Stimulated activated naive CD8-positive, alpha-beta T cell treated with anti-CD3 and anti-CD28 coated beads, Interleukin-15, Interleukin-2, amounts not matched to agents 100 ng/mL and 50 ng/mL, for 24 hours (primary cell): ENCODE results near the gene PHKA2.
"Not testable (repeated sequence)": the region's sequence is repeated elsewhere in the genome, so short reads cannot be mapped to it uniquely, and the experiment has no call there.

Experiments used
- H3K27ac Mint-ChIP-seq: one replicate; pipeline ENCODE4 v1.8.0; 2021; ENCODE audit warnings: mild to moderate bottlenecking, mixed read lengths
- H3K27me3 Mint-ChIP-seq: one replicate; pipeline ENCODE4 v1.8.0; 2021; ENCODE audit warnings: mixed read lengths
- H3K36me3 Mint-ChIP-seq: one replicate; pipeline ENCODE4 v1.8.0; 2021; ENCODE audit warnings: low read depth, mixed read lengths
- H3K4me1 Mint-ChIP-seq: one replicate; pipeline ENCODE4 v1.8.0; 2021; ENCODE audit warnings: low read depth, mixed read lengths
- H3K4me3 Mint-ChIP-seq: one replicate; pipeline ENCODE4 v1.8.0; 2021; ENCODE audit warnings: mild to moderate bottlenecking, mixed read lengths
- H3K9me3 Mint-ChIP-seq: one replicate; pipeline ENCODE4 v1.8.0; 2021; ENCODE audit warnings: mixed read lengths

PHKA2 gene

DNA sequence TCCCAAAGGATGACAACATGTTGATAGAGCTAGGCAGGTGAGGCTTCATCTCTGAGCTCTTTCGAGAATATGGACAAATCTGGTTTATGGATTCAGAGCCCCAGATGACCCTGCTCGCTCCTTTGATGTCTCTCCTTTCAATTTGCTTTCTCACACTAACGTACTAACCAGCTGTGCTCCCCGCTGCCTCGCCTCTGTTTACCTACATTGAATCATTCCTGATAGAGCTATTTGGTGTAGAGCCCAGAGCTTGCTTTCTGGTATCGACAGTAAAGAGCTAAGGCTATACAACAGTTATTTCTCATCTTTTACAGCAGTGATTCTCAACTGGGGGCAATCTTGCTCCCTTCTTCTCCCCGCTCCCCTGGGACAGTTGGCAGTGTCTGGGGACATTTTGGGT lies 8.9 kb upstream of the PHKA2 start:
- Mint-ChIP-seq H3K36me3 (no peaks in the 10 kb centered on the region), H3K4me1 (no peaks in the 10 kb centered on the region), H3K4me3 (no peak overlapping the region), H3K27ac (no peak overlapping the region), H3K27me3 (no peaks in the 10 kb centered on the region), H3K9me3 (no peaks in the 10 kb centered on the region)

DNA sequence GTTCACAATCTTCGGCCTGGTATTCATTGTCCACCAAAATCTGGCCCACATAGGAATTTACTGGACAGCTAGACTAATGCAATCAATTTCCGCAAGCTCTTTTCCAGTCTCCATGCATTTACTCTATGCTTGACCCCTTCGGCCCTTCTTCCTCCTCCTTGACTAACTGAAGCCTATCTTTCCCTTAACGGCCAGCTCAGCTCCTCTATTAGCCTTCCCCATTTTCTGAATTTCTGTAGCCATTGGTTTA lies 1.2 kb upstream of the PHKA2 start:
- Mint-ChIP-seq H3K27me3 (no peaks in the 10 kb centered on the region), H3K4me1 (peaks cover 17% of the 10 kb centered on the region), H3K27ac (peak overlapping the region; percentile 59), H3K4me3 (peak overlapping the region; percentile 82), H3K9me3 (no peaks in the 10 kb centered on the region), H3K36me3 (no peaks in the 10 kb centered on the region)

DNA sequence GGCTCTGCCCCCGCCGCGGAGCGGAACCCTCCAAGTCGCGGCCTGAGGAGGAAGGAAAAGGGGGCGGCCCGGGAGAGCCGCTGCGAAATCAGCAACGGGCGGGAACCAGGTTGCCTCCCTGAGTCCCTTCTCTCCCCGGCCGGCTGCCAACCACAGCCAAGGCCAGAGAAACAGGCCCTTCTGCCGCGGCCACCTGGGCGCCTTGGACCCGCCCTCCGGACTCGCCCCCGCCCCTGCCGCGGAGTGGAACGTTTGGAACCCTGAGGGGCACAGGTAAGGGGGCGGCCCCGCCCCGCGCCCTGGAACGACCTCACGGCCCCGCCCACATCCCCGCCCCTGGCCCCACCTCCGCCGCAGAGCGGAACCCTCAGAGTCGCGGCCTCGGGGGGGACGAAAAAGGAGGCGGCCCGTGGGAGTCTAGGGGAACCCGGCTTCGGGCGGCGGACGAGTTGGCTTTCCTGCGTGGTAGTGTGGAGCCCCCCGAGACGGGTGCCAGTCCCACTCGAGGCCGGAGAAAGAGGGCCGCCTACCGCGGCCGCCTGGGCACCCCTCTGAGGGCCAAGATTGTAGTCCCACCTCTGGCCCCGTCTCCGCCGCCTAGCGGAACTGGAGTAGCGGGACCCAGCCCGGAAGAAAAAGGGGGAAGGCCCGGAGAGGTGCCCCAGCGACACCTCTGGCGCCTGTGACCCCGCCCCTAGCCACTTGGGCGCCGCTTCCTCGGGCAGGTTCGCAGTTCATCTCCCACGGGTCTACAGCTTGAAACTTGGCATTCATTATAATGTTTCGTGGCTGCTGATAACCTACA lies 669 bp upstream of the PHKA2 start:
- no peaks in the 10 kb centered on the region for H3K27me3 Mint-ChIP-seq
- no peaks in the 10 kb centered on the region for H3K9me3 Mint-ChIP-seq
- peaks cover 17% of the 10 kb centered on the region for H3K4me1 Mint-ChIP-seq

DNA sequence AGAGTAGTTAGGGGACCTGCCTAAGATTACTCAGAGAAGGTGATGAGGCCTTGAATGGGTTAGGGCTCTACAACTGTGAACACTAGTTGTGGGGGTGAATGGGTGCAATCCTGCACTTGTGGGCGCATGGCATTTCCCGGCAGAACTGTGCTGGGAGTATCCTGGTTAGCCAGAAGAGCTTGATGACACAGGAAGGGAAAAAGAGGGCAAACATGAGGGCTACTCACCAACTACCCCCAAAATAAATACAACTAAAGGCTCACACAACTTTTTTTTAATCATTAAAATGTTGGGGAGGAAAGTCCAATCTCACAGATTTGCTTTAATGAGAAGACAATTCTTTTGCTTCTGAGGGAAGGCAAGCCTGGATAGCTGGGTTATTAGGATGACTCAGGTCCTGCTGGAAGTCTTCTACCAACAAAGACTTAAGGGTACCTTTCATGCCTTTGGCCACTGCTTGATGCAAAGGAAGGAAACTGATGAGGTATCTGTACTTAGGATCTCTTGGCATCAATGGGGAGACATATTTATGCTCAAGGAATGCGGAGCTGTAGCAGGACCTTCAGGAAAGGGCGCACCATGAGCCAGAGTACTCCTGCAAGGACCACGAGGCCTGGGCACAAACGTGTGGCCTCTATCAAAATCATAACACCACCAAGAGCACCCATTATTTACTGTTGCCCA lies 2.6 kb downstream of the PHKA2 start:
- Mint-ChIP-seq H3K9me3 (no peaks in the 10 kb centered on the region), H3K4me3 (no peak overlapping the region), H3K27ac (no peak overlapping the region), H3K27me3 (no peaks in the 10 kb centered on the region), H3K36me3 (no peaks in the 10 kb centered on the region), H3K4me1 (peaks cover 17% of the 10 kb centered on the region)

More for the DNA sequence above, 669 bp upstream of the PHKA2 start:
- H3K36me3 Mint-ChIP-seq = no peaks in the 10 kb centered on the region
- H3K27ac Mint-ChIP-seq = peak overlapping the region; percentile 72
- peak overlapping the region; percentile 82 for H3K4me3 Mint-ChIP-seq

GRCh38 chrX:18980262-18980661 lies 3.7 kb downstream of the PHKA2 start:
- not testable (repeated sequence) for H3K9me3 Mint-ChIP-seq, H3K4me3 Mint-ChIP-seq, H3K36me3 Mint-ChIP-seq, H3K27me3 Mint-ChIP-seq, H3K27ac Mint-ChIP-seq
- peaks cover 13% of the 10 kb centered on the region for H3K4me1 Mint-ChIP-seq

DNA sequence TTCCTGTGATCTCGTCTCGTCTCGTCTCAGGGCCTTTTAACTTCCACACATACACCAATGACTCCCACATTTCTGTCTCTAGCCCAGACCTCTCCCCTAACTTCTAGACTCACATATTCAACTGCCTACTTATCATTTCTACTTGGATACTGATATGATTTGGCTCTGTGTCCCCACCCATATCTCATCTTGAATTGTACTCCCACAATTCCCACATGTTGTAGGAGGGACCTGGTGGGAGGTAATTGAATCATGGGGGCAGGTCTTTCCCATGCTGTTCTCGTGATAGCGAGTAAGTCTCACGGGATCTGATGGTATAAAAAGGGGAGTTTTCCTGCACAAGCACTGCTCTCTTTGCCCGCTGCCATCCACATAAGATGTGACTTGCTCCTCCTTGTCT lies 8.9 kb downstream of the PHKA2 start:
- Mint-ChIP-seq H3K4me1 (no peaks in the 10 kb centered on the region), H3K36me3 (no peaks in the 10 kb centered on the region), H3K9me3 (no peaks in the 10 kb centered on the region), H3K27me3 (no peaks in the 10 kb centered on the region), H3K27ac (no peak overlapping the region), H3K4me3 (no peak overlapping the region)

- Mint-ChIP-seq H3K27me3 (no peaks in the 10 kb centered on the region), H3K4me3 (no peak overlapping the region), H3K27ac (no peak overlapping the region), H3K4me1 (no peaks in the 10 kb centered on the region), H3K36me3 (no peaks in the 10 kb centered on the region), H3K9me3 (no peaks in the 10 kb centered on the region)
These were observed 10.3 kb downstream of the PHKA2 start for GRCh38 chrX:18973527-18974192.

DNA sequence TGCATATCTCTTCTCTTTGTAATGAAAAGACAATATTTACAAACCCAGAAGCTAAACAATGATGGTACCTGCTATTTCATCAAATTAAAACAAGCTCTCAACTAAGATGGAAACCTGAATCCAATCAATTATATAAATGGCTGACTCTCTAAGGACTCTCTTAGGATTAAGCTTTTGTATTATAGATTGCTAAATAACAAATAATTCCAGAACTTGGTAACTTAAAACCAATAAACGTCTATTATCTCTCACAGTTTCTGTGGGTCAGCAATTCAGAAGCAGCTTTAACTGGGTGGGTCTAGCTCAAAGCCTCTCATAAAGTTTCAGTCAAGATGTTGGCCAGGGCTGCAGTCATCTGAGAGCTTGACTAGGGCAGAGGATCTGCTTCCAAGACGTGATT lies 12.4 kb downstream of the PHKA2 start:
- H3K4me3 Mint-ChIP-seq = no peak overlapping the region

DNA sequence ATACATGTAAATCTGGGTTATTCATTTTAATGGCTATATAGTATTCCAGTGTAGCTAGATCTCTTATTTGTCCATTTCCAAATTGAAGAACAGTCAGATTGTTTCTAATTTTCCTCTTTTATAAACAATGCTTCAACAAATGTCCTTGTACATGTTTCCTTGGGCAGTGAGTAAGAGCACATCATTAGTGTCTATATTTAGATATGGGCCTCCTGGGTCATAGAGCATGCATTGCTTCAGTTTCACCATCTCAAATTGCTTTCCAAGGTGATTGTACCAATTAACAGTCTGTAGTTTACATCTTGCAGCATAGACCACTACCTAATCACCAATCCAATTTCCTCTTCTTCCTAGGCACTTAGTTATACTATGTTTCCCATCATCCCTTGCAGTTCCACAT lies 13.4 kb downstream of the PHKA2 start:
- Mint-ChIP-seq H3K27ac (no peak overlapping the region), H3K36me3 (no peaks in the 10 kb centered on the region), H3K9me3 (no peaks in the 10 kb centered on the region), H3K4me1 (no peaks in the 10 kb centered on the region), H3K27me3 (no peaks in the 10 kb centered on the region), H3K4me3 (no peak overlapping the region)

More for the DNA sequence above, 12.4 kb downstream of the PHKA2 start:
- no peaks in the 10 kb centered on the region for H3K27me3 Mint-ChIP-seq
- no peaks in the 10 kb centered on the region for H3K36me3 Mint-ChIP-seq
- no peaks in the 10 kb centered on the region for H3K9me3 Mint-ChIP-seq
- no peaks in the 10 kb centered on the region for H3K4me1 Mint-ChIP-seq
- H3K27ac Mint-ChIP-seq = no peak overlapping the region

DNA sequence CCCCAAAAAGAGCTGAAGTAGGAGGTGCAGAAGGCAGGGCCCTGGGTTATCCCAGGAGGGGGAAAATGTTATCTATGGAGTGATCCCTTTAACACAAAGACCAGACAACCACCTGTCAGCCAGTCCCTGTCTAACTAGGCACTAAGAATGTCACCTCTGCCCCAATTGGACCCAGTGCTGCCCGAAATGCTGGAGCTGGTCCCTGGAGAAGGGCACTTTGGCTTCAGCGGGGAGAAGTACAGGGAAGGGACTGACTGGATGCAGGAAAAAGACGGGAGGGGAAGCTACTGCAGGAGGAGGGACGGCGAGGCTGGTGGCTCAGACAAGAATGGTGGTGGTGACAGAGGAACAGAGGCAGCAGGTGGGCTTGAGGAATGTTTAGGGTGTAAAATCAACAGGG lies 17.3 kb downstream of the PHKA2 start:
- Mint-ChIP-seq H3K27ac (no peak overlapping the region), H3K9me3 (no peaks in the 10 kb centered on the region), H3K27me3 (no peaks in the 10 kb centered on the region), H3K36me3 (peaks cover 3% of the 10 kb centered on the region), H3K4me1 (peaks cover 19% of the 10 kb centered on the region), H3K4me3 (no peak overlapping the region)

DNA sequence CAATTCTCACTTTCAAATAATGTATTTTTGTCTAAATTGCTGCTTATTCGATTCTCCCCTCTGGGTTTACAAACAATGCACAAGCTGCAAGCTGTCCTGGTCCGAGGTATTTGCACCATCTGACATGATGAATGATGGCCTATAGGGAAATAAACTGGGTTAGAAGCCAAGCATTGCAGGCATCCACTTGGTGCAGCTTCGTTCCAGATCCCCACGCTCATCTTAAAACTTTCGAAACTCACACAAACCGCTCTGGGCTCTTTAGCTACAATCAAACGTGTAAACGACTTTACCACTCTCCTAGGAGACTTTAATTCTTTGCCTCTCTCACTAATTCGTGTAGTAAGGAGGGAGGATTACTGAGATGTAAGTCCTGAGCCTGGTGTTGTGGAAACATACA lies 19.0 kb downstream of the PHKA2 start:
- Mint-ChIP-seq H3K27me3 (no peaks in the 10 kb centered on the region), H3K36me3 (peaks cover 3% of the 10 kb centered on the region), H3K27ac (no peak overlapping the region), H3K4me1 (peaks cover 27% of the 10 kb centered on the region), H3K9me3 (no peaks in the 10 kb centered on the region), H3K4me3 (no peak overlapping the region)

- H3K27me3 Mint-ChIP-seq = no peaks in the 10 kb centered on the region
- no peak overlapping the region for H3K27ac Mint-ChIP-seq
- H3K9me3 Mint-ChIP-seq = no peaks in the 10 kb centered on the region
- no peak overlapping the region for H3K4me3 Mint-ChIP-seq
- peaks cover 27% of the 10 kb centered on the region for H3K4me1 Mint-ChIP-seq
- H3K36me3 Mint-ChIP-seq = peaks cover 3% of the 10 kb centered on the region
These were observed 19.9 kb downstream of the PHKA2 start for GRCh38 chrX:18964026-18964425.

DNA sequence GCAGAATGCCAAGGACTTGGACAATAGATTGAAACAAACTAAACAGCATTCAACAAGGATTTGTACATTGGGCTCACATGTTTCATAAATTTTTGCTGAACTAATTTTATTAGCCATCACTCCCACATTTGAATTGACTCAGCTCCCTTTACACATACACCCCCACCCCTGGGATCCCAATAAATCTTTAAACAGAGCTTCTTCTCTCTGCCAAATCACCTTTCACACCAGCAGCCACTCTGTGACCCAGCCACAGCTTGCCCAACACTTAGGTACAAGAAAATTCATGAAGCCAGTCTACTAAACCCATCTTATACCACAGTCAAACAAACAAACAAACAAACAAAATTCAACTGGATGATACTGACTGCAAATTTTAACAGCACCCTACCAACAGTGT lies 21.6 kb downstream of the PHKA2 start:
- Mint-ChIP-seq H3K27me3 (no peaks in the 10 kb centered on the region), H3K4me3 (no peak overlapping the region), H3K9me3 (no peaks in the 10 kb centered on the region), H3K4me1 (peaks cover 27% of the 10 kb centered on the region), H3K27ac (no peak overlapping the region), H3K36me3 (peaks cover 3% of the 10 kb centered on the region)

DNA sequence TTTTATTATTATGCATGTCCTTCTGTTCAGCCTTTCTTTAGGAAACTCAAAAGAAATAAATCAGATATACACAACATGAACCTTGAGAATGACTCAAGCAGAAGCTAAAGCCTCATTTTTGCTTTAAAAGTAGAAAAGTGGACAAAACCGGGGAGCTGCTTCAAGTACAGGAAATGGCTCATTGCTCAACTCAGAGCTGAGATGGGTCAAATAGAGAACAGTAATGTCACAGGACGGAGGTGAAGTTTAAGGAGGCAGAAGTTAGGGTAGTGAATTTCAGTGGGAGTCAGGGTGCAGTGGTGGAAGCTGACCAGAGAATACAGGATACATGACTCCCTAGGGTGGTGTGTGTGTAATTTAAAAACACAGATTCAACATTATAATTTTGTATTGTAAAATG lies 22.2 kb downstream of the PHKA2 start:
- H3K27me3 Mint-ChIP-seq = no peaks in the 10 kb centered on the region
- H3K4me3 Mint-ChIP-seq = no peak overlapping the region
- no peak overlapping the region for H3K27ac Mint-ChIP-seq
- peaks cover 3% of the 10 kb centered on the region for H3K36me3 Mint-ChIP-seq
- no peaks in the 10 kb centered on the region for H3K9me3 Mint-ChIP-seq
- H3K4me1 Mint-ChIP-seq = peaks cover 28% of the 10 kb centered on the region

- Mint-ChIP-seq H3K4me3 (no peak overlapping the region), H3K27ac (no peak overlapping the region), H3K27me3 (no peaks in the 10 kb centered on the region), H3K4me1 (peaks cover 18% of the 10 kb centered on the region), H3K36me3 (no peaks in the 10 kb centered on the region), H3K9me3 (no peaks in the 10 kb centered on the region)
These were observed 27.4 kb downstream of the PHKA2 start for GRCh38 chrX:18956303-18957032.
